H54 (cell line): ENCODE data around the gene MAP4.
A peak's percentile ranks its signal among the peaks of the same experiment; 100 is the strongest.

Experiments used
- DNase-seq: peaks from one replicate; pipeline ENCODE4 v3.0.0; 2011; ENCODE audit warnings: low spot score, mixed read lengths; ENCODE audit not compliant: insufficient read length
- FAIRE-seq: peaks from 3 replicates; lab custom pipeline; 2011; peaks lifted over from hg19 to GRCh38; lab: Jason Lieb, UNC
- POLR2A ChIP-seq: IDR thresholded peaks from 2 replicates; pipeline ENCODE4 v1.6.1; 2011; ENCODE audit warnings: low read depth, mild to moderate bottlenecking, low read length

MAP4 gene

DNA sequence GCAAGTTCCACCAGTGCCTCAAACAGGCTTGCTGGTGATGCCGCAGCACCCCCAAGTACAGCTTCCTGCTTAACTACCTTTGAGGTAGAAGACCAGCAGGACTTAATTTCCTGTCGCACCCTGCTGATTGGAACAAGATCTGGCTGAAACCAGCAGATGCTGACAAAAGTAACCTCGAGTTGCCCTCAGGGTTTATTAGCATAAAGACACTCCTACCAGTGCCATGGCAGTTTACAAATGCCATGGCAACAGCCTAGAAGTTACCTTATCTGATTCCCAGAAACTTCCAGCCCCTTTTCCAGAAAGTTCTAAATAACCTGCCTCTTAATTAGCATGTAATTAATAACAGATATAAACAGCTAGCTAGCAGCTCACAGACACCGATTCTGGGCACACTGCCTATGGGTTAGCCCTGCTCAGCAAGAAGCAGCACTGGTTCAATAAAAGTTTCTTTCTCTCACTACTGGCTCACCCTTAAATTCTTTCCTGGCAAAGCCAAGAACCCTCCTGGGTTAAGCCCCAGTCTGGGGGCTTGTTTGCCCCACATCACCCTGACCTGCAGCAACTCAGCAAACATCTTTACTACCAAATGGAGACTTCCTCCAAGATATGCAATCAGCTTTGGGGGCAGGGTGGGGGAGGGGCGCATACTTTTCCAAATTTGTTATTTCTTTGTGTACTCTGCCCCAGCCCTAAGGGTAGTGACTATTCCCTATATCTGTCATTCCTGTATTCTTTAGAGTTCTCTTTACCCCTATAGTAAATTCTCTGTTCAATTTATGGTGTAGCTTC, 54.2 kb downstream of the MAP4 start:
- DNase-seq (no peak), FAIRE-seq (no peak)
- TF ChIP-seq POLR2A = no peak

DNA sequence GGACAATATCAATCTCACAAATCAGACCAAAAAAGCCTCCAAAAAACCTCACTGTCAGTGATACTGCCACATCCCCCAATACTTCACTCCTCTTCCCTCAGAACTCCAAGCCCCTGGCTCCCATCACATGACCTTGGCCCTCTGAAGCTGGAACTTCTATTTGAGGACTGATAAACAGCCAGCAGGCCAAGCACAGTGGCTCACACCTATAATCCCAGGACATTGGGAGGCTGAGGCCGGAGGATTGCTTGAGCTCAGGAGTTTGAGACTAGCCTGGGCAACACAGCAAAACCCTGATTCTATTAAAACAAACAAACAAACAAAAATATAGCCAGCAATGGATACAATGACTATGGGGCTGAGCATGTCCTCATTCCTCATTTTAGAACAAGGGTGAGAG, 55.2 kb downstream of the MAP4 start:
- DNase-seq (no peak), FAIRE-seq (no peak)
- TF ChIP-seq POLR2A = no peak

DNA sequence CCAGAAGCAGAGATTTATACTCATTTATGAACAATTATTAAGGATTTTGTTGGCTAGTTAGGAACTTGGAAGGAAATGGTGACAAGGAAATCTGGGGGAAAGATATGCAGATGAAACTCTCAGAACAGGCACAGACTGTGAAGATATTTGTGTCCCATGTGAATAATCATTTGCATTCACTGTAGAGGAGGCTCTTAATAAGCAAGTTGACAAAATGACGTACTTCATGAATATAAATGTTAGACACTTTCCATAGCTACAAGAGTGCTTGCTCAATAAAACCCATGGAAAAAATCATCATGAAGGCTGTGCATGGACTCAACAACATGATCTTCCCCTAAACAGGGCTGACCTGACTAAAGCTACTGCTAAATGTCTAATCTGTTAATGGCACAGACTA, 59.7 kb downstream of the MAP4 start:
- DNase-seq (no peak), FAIRE-seq (no peak)
- TF ChIP-seq POLR2A = no peak

DNA sequence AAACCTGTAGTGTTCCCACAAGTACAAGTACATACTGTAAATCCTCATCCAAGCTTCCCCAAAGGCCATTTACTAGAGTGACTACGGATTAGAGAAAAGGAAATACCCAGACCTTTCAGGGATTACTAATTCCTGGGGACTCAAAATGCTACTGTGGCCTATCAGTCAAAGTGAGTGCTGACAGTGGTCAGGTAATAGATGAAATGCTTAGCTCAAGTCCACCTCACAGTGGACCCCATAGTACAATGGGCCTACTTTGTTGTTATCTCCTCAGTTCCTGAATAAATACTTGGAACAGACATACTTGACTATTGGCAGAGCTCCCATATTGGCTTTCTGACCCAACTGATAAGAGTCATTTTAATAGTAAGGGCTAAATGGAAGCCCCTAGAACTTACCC, 61.6 kb downstream of the MAP4 start:
- no peak for TF ChIP-seq POLR2A
- FAIRE-seq = no peak
- DNase-seq = no peak

DNA sequence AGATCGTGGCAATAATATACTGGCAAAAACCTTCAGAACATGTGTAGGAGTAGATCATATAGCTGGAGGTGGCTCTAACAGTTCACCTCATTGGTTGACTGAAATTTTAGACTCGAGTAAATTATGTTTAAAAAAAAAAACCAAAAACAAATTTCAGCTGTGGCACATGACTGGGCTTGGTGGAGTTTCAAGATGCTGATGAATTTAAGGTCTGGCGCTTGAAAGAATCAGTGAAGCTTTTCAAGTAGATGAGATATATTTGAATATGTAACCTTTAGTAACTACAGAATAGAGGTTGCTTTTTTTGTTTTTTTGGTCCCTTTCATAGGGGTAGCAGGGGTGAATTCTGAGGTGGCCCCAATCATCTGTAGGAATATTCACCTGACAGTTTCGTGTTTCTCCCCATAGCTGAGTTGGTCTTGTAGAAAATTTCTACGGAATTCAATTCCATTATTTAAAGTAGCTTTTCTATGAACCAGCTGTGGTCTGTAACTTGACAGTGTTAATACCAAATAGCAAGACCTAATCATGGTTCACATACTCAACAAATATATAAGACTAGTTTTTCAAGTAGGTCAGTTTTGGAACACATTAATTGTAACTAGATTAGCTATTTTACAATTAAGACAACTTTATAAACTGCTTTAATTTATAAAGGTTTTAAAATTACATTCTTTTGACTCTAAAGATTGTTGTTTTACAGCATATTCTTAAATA, 65.6 kb downstream of the MAP4 start:
- DNase-seq = no peak
- no peak for FAIRE-seq
- TF ChIP-seq POLR2A = no peak

DNA sequence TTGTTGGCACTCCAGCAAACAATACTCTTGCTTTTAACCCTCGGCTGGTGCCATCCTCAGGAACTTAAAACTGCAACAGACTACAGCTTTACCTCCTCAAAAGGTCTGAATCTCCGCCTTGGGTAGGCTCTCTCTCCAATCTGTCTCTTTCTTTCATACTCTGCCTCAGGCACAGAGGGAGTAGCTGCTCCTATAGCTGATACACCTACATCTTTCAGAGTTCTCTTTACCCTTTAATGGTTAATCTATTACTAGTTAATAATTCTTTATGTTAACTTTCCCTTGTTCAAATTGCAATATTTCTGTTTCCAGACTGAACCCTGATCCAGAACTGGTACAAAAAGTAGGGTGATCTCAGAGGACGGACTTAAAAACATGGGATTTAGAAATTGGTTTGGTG, 66.2 kb downstream of the MAP4 start:
- no peak for TF ChIP-seq POLR2A
- DNase-seq (no peak), FAIRE-seq (no peak)

DNA sequence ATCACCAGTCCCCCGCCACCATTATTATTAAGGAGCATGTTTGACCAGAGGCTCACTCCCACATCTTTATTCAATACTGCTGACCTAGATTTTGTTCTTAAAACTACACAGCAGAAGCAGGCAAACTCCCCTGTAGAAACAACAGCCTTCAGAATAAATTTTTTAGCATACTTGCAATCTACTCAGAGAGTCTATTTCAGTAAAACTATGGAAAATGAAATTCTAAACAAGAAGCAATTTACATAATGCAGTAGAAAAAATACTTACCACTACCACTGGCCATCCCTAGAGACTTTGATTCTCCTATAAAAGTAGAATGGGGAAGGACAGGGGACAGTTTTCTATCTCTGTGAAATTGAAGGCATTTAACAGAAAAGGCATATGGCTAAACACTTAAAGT, 76.0 kb downstream of the MAP4 start:
- DNase-seq (no peak), FAIRE-seq (no peak)
- TF ChIP-seq POLR2A = no peak

DNA sequence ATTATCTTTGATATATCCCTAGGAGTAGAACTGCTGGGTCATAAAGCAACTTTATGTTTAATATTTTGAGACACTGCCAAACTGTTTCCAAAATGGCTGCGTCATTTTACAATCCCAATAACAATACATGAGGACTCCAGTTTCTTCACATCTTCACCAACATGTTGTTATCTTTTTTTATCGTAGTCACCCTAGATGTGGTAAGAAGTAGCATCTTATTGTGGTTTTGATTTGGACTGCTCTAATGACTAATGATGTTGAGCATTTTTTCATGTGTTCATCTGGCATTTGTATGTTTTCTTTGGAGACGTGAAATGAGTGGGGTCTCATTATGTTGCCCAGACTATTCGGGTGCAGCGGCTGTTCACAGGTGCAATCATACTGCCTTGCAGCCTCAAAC, 83.8 kb downstream of the MAP4 start:
- no peak for TF ChIP-seq POLR2A
- FAIRE-seq (no peak), DNase-seq (no peak)

DNA sequence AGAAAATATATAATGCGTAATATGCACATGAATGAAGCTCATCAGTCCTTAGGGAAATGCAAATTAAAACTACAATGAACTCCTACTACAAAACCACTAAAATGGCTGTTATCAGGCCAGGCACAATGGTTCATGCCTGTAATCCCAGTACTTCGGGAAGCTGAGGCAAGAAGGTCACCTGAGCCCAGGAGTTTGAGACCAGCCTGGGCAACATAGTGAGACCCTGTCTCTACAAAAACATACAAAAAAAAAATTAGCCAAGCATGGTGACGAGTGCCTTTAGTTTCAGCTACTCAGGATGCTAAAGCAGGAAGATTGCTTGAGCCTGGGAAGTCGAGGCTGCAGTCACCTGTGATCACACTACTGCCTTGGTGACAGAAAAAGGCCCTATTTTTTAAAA, 85.2 kb downstream of the MAP4 start:
- TF ChIP-seq POLR2A = no peak
- no peak for DNase-seq

DNA sequence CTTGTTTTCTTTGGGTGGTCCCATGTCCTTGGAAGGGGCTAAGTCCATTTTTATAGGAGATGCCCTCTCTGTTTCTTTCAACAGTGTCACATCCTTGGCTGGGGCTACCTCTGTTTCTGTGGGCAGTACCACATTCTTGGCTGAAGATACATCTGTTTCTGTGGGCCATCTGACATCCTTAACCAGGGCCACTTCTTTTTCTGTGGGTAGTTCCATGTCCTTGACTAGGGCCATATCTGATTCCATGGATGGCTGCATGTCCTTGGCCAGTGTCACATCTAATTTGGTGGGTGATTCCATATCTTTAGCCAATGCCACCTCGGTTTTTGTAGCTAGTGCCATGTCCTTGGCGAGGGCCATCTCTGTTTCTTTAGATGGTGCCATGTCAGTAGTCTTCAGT, 99.5 kb downstream of the MAP4 start:
- FAIRE-seq = no peak
- DNase-seq = no peak
- no peak for TF ChIP-seq POLR2A

More for the DNA sequence above, 85.2 kb downstream of the MAP4 start:
- no peak for FAIRE-seq

DNA sequence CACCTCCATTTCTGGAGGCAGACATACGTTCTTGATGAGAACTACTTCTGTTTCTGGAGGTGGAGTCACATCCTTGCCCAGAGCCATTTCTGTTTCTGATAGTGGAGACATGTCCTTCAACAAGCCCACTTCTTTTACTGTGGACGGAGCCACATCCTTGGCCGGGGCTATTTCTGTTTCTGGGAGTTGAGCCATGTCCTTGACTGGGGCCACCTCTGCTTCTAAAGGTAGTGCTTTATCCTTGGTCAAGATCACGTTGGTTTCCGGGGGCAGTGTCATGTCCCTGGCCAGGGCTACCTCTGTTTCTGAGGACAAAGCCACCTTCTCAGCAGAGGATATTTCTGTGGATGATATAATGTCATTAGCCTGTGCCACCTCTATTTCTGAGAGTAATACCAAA, 100.0 kb downstream of the MAP4 start:
- DNase-seq (no peak), FAIRE-seq (no peak)
- TF ChIP-seq POLR2A = no peak

DNA sequence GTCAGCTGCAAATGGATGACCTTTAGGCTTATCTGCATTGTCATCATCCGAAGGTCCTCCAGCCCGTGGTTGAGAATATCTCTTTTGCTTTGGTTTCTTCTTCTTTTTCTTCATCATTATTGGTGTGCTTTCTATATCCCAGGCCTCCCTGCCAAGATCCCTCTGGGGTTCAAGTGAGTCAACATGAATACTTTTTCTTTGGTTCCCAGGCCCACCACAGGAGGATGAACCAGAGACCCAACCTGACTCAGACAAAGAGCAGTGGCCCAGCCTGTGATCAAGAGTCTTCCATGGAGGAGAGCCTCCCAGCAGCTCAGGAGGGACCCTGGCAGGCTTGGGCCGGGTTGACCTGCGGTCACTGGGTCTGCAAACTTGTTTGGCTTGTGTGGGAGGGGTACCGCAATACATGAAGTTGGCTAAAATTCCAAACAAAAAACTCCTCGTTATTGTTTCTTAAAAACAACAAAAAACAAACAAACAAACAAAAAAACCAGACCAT, 104.2 kb downstream of the MAP4 start:
- TF ChIP-seq POLR2A = no peak
- FAIRE-seq (peak; percentile 11), DNase-seq (no peak)

DNA sequence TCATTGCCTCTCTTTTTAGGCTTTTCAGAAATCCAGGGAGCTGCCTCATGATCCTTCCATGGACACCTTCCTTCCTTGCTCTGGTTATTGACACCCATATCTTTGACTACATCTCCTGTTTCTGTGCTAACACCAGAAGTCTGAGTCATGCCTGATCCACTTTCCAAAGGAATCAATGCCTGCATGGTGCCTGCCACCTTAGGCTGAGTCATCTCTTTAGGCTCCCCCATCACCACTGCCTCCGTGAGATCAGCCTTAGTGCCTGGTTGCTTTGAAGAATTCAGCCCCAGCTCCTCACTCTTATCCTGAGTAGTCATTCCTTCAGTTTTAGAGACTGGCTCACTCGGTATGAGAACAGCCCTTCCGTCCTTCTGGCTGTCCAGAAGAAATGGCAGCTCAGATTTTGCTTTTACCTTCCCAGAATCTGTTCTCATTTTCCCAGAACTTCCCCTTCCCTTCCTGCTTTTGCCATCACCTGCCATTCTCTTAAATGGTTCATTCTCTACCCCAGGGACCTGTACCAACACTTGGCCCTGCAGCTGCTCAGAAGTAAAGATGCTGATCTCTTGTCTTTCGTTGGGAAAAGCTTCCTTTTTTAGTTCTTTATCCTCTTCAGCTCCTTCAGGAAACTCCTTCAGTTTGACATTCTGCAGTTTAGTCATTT, 105.3 kb downstream of the MAP4 start:
- TF ChIP-seq POLR2A = no peak
- DNase-seq = peak; percentile 68
- peak; percentile 100 for FAIRE-seq

DNA sequence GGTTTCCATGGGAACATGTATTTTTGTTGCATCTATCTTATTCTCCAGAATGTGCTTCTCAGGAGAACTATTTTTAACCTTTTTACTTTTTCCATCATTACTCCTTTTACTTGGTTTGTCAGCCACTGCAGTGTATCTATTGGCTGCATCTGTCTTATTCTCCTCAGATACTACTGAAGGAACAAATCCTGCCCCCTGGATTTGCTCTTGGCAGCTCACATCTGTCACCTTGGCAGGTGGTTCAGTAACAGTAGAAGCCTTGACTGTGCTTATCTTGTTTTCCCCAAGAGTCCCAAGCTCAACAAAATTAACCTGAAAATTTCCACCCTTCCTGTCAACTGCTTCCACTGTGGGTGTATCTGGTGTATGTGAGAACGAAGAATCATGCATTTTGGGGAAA, 106.0 kb downstream of the MAP4 start:
- FAIRE-seq (no peak), DNase-seq (no peak)
- TF ChIP-seq POLR2A = no peak
